Hepatocyte (in vitro differentiated cells): ENCODE data around the gene TNFSF8. TPM values are rescaled to one million over a fixed set of nuclear protein-coding genes. Genes with fewer than 3 reads are reported as not detected.

Experiments used
- DNase-seq: peaks from one replicate; pipeline ENCODE4 v3.0.0-alpha.2; 2016; ENCODE audit warnings: low spot score
- H2AFZ ChIP-seq: fragments of 200-600 bp; sonication (generic); 2 replicates; pipeline ENCODE4 v1.6.0; 2016; ENCODE audit warnings: antibody characterized with exemption, mild to moderate bottlenecking
- H3K27ac ChIP-seq: fragments of 200-600 bp; sonication (generic); 2 replicates; pipeline ENCODE4 v1.5.1; 2016; ENCODE audit warnings: mild to moderate bottlenecking
- H3K27me3 ChIP-seq: fragments of 200-600 bp; sonication (generic); 2 replicates; pipeline ENCODE4 v1.6.1; 2016
- H3K36me3 ChIP-seq: fragments of 200-600 bp; sonication (generic); replicated peaks from 2 replicates; pipeline ENCODE4 v1.5.1; 2016; ENCODE audit warnings: low read depth; ENCODE audit not compliant: insufficient read depth
- H3K4me1 ChIP-seq: fragments of 200-600 bp; sonication (generic); 2 replicates; pipeline ENCODE4 v1.5.1; 2016; ENCODE audit warnings: mild to moderate bottlenecking, moderate library complexity; ENCODE audit not compliant: insufficient read depth
- H3K4me2 ChIP-seq: fragments of 200-600 bp; sonication (generic); 2 replicates; pipeline ENCODE4 v1.6.0; 2016
- H3K4me3 ChIP-seq: fragments of 200-600 bp; sonication (generic); 2 replicates; pipeline ENCODE4 v1.5.1; 2016; ENCODE audit warnings: mild to moderate bottlenecking
- H3K79me2 ChIP-seq: fragments of 200-600 bp; sonication (generic); 2 replicates; pipeline ENCODE4 v1.6.0; 2017; ENCODE audit warnings: mild to moderate bottlenecking
- H3K9me2 ChIP-seq: fragments of 200-600 bp; sonication (generic); replicated peaks from 2 replicates; pipeline ENCODE4 v1.6.0; 2017; ENCODE audit warnings: mild to moderate bottlenecking; ENCODE audit not compliant: insufficient read depth
- H3K9me3 ChIP-seq: fragments of 200-600 bp; sonication (generic); 2 replicates; pipeline ENCODE4 v1.5.1; 2016; ENCODE audit warnings: low read depth, mild to moderate bottlenecking
- H4K20me1 ChIP-seq: fragments of 200-600 bp; sonication (generic); 2 replicates; pipeline ENCODE4 v1.6.0; 2016; ENCODE audit warnings: mild to moderate bottlenecking; ENCODE audit not compliant: insufficient read depth, poor library complexity, severe bottlenecking
- CTCF ChIP-seq: fragments of 200-600 bp; sonication (generic); IDR thresholded peaks from 2 replicates; pipeline ENCODE4 v1.5.1; 2016; ENCODE audit warnings: antibody characterized with exemption, mild to moderate bottlenecking; ENCODE audit not compliant: poor library complexity
- EZH2 ChIP-seq: fragments of 200-600 bp; sonication (generic); IDR thresholded peaks from 2 replicates; pipeline ENCODE4 v1.6.1; 2016; ENCODE audit warnings: antibody characterized with exemption, mild to moderate bottlenecking, borderline replicate concordance
- EZH2phosphoT487 ChIP-seq: fragments of 200-600 bp; sonication (generic); IDR thresholded peaks from one replicate; pipeline ENCODE4 v1.6.1; 2018; ENCODE audit warnings: antibody characterized with exemption, mild to moderate bottlenecking, low read depth, moderate library complexity; ENCODE audit not compliant: unreplicated experiment, severe bottlenecking
- WGBS: methylation state at CpG from one replicate; pipeline ENCODE4 v1.1.6; 2016; ENCODE audit warnings: low lambda C conversion rate; ENCODE audit errors: missing lambda C conversion rate; 5-methylcytosine and 5-hydroxymethylcytosine counted together
- polyA plus RNA-seq: library from polyadenylated mRNA; unstranded; fragments of >200 nt; fragmentation: Nextera tagmentation; extraction: Ambion mirVana; gene quantifications from 2 replicates; pipeline ENCODE4 v1.2.1, GENCODE V29; 2016
- total RNA-seq: library from RNA; depleted of rRNA; stranded (reverse); fragments of >200 nt; gene quantifications from 2 replicates; pipeline ENCODE4 v1.2.3, GENCODE V29; 2014

TNFSF8 gene
- total and polyA plus RNA-seq, 2 experiments from 2014 or later: not detected

- Histone ChIP-seq H4K20me1 (no peaks in the 10 kb centered on the region), H3K27ac (peak overlapping the region; percentile 63), H3K36me3 (no peaks in the 10 kb centered on the region), H3K79me2 (no peaks in the 10 kb centered on the region), H3K4me1 (peaks cover 11% of the 10 kb centered on the region), H3K4me3 (no peak overlapping the region), H2AFZ (no peak overlapping the region), H3K27me3 (no peaks in the 10 kb centered on the region), H3K9me3 (no peaks in the 10 kb centered on the region), H3K9me2 (no peaks in the 10 kb centered on the region), H3K4me2 (peak overlapping the region; percentile 18)
- WGBS: 40% methylated on average over 7 of the region's 7 CpGs
- DNase-seq: peak; percentile 57
- no peak for TF ChIP-seq CTCF
- no peak for TF ChIP-seq EZH2phosphoT487
- no peak for TF ChIP-seq EZH2
Measured at GRCh38 chr9:114894609-114895433, 35.6 kb downstream of the TNFSF8 start.

- Histone ChIP-seq H3K4me3 (no peak overlapping the region), H3K9me2 (no peaks in the 10 kb centered on the region), H4K20me1 (no peaks in the 10 kb centered on the region), H3K36me3 (no peaks in the 10 kb centered on the region), H3K9me3 (no peaks in the 10 kb centered on the region), H3K79me2 (no peaks in the 10 kb centered on the region), H3K4me2 (no peak overlapping the region), H3K27ac (no peak overlapping the region), H3K27me3 (no peaks in the 10 kb centered on the region), H2AFZ (no peak overlapping the region), H3K4me1 (peaks cover 11% of the 10 kb centered on the region)
- no peak for DNase-seq
- TF ChIP-seq EZH2phosphoT487: no peak
- no peak for TF ChIP-seq CTCF
- TF ChIP-seq EZH2: no peak
- 76% methylated on average over 3 of the region's 3 CpGs for WGBS
Measured at GRCh38 chr9:114894206-114894605, 36.2 kb downstream of the TNFSF8 start.

GRCh38 chr9:114893221-114894010 is 37.0 kb downstream of the TNFSF8 start:
- no peak overlapping the region for H2AFZ ChIP-seq
- H3K4me3 ChIP-seq: no peak overlapping the region
- peaks cover 11% of the 10 kb centered on the region for H3K4me1 ChIP-seq
- H3K27me3 ChIP-seq: no peaks in the 10 kb centered on the region
- no peaks in the 10 kb centered on the region for H3K9me3 ChIP-seq
- no peaks in the 10 kb centered on the region for H3K36me3 ChIP-seq
- H4K20me1 ChIP-seq: no peaks in the 10 kb centered on the region
- H3K79me2 ChIP-seq: no peaks in the 10 kb centered on the region
- no peak for DNase-seq
- H3K4me2 ChIP-seq: no peak overlapping the region
- H3K27ac ChIP-seq: no peak overlapping the region
- H3K9me2 ChIP-seq: no peaks in the 10 kb centered on the region
- WGBS: 89% methylated on average over 4 of the region's 4 CpGs
- TF ChIP-seq EZH2: no peak
- TF ChIP-seq CTCF: no peak
- TF ChIP-seq EZH2phosphoT487: no peak
